Activated CD4-positive, CD25-positive, alpha-beta regulatory T cell treated with anti-CD3 and anti-CD28 coated beads, Interleukin-2, amount 50 U/mL, for 16 hours (primary cell): Measurements from ENCODE around the gene C16orf87.
"Not testable (repeated sequence)": the region's sequence is repeated elsewhere in the genome, so short reads cannot be mapped to it uniquely, and the experiment has no call there.

Source experiments
- DNase-seq: peaks from one replicate; pipeline ENCODE4 v3.0.0-alpha.2; 2020; ENCODE audit warnings: low read depth, low spot score

C16orf87 gene

DNA sequence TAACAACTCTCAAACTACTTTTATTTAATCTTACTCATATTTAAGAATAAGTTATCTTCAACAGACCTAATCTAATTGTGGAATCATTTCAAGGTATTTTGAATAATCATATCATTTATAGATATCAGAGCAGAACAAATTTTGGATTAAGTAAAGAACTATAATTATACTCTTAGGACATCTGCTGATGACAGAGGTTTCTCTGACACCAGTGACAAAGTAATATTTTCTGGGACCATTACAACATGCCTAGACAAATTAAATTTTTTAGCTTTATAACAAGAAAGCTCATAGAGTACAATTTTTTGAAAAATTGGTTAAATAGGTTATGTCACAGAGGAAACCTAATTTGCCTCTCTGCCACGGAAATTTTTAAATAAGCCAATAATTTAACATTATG, 30.5 kb downstream of the C16orf87 start:
- DNase-seq: no peak

DNA sequence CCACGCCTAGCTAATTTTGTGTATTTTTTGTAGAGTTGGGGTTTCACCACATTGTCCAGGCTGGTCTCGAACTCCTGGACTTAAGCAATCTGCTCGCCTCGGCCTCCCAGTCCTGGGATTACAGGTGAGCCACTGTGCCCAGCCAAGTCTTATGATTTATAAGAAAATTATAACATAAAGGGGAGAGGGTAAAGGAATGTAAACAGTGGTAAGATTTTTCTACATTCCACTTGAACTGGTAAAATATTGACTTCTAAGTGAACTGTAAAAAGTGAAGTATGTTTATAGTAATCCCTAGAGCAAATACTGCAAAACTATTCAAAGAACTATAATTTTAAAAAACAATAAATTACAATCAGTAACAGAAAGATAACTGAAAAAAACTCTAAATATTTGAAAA, 33.5 kb downstream of the C16orf87 start:
- DNase-seq: no peak

DNA sequence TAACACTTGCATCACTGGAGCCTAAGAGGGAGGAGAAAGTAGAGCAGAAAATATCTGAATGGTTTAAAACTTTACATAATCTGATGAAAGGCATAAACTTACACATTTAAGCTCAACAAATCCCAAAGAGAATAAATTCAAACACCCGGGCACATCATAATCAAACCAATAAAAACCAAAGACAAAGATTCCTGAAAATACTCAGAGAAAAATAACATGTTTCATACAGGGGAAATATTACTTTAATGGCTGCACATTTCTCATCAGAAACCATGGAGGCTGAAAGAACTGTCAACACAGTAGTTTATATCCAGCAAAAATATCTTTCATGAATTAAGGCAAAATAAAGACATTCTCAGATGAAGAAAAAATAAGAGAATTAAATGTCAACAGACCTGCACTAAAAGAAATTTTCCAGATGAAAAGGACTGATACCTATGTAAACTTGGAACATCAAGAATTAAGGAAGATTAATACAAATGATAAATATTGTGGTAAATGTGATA, 34.2 kb downstream of the C16orf87 start:
- DNase-seq: no peak

DNA sequence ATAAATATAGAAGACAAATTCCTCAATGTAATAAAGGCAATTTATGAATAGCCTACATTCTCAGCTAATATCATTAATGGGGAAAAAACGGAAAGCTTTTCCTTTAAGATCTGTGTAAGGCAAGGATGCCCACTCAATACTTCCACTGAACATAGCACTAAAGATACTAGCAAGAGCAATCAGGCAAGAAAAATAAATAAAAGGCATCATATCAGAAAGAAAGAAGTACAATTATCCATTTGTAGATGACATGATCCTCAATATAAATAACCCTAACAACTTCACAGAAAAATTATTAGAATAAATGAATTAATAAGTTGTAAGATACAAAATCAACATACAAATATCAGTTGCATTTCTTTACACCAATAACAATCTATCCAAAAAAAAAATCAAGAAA, 37.1 kb downstream of the C16orf87 start:
- no peak for DNase-seq

DNA sequence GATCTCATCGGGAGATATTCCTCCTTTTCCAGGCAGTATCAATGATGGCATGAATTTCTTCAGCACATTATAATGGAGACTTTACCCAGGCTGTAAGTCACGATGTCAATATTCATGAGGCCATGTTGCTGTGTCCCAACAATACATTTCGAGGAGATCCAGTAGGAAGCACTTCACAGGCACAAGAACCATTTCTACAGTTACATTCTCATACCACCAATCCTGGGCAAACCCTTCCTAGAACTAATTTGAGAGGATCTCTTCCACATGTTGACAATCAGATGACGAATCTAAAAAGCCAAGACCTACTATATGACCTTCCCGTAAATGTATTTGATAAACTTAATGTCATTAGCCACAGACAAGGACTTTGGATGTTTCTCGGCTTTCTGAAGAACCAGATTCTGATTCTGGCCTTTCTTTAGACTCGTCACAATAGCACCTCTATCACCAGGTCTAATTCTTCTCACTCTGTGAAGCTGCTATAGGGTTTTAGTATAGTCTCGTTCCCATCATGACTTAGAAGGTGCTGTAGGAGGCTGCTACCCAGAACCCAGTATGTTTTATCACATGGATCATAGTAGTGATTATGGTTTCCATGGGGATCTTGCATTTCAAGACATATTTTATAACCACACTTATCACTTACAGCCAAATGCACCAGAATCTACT, 40.2 kb downstream of the C16orf87 start:
- DNase-seq: no peak

DNA sequence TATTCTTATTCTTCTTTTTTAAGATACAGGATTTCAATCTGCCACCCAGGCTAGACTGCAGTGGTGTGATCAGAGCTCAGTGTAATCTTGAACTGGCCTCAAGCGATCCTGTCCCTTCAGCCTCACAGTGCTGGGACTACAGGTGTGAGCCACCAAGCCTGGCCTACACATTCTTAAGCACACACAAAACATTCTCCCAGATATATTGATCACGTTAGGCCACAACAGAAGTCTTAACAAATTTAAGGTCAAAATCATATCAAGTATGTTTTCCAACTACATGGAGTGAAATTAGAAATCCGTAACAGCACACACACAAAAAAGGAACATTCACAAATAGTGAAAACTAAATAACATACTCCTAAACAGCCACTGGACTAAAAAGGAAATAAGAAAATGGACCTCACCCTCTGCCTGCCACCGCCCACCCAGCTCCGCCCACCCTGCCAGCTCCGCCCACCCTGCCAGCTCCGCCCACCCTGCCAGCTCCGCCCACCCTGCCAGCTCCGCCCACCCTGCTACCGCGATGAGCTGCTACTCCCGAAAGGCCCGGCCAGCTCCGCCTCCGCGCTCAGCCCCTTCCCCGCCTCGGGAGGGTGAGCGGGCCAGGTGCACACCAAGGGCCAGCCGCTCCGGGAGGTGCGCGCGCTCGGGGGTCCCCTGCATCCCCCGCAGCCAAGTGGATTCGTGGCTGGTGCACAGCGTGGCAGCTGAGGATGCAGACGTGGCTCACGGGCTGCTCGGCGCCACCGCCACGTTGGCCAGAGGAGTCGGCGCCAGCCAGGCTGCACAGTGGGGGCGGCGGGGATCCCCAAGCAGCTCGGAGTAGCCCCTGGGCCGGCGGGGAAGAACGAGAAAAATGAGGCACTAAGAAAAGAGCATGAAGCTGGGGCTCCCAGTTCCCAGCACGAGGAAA, 41.2 kb downstream of the C16orf87 start:
- DNase-seq: peak; percentile 60

DNA sequence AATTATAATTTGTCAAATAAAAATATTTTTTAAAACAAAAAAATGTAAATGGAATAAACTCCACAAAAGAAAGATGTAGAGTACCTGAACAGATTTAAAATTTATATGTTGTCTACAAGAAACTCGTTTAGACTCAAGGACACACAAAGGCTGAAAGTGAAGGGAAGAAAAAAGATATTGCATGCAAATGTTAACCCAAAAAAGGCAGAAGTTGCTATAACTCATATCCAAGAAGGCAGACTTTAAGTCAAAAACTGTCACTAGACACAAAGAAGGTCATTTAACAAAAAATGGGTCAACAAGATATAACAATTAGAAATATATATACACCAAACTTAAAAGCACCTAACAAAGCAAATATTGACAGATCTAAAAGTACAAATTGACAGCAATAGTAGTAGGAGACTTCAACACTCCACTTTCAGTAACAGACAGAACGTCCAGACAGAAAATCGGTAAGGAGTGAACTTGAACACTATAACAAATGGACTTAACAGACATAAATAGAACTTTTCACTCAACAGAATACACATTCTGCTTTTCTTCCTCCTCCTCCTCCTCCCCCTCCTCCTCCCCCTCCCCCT, 42.0 kb downstream of the C16orf87 start:
- DNase-seq: no peak

DNA sequence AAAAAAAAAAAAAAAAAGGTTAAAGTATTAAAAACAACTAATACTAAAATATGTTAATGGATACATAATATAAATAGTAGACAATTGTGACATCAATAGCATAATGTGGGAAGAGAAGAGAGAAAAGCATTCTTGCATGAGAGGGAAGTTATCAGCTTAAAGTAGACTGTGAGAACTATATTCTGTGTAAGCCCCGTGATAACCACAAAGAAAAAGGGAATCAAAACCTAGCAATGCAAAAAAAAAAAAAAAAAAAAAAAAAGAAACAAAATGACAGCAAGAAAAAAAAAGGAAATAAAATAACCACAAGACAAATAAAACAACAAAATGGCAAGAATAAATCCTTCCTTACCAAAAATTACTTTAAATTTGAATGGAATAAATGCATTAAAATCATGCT, 43.1 kb downstream of the C16orf87 start:
- no peak for DNase-seq

DNA sequence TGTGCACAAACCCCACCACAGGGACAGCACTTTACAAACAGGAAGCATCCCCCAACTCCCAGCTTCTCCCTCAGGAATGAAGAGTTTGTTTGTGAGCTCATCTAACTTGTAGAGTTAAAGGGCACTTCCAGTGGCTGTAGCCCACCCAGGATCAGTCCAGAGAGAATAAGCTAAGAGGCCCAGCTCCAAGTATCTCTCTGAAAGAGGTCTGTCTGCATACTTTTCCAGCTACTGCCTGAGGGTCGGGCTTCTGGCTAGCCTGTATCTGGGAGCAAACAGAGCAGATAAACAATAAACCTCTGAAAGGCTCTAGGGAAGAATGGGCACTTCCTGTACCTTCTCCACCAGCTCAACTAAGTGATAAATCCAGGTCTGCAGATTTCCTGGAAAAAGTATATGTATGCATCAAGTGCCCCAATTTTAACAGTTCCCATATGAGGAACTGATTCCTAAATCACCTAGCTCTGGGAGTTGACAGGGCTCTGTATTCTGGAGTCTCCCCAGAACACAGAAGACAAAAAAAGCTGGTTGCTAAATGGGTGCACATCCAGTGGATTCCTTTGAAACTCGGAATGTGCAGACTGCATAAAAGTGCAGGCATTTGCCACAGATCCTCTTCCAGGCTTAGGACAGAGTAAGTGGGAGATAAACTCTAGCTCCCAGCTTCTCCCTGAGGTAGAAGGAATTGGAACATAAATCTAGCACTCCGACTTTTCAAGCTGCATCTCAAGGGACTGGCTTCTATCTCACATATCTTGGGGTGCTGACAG, 45.7 kb downstream of the C16orf87 start:
- no peak for DNase-seq

DNA sequence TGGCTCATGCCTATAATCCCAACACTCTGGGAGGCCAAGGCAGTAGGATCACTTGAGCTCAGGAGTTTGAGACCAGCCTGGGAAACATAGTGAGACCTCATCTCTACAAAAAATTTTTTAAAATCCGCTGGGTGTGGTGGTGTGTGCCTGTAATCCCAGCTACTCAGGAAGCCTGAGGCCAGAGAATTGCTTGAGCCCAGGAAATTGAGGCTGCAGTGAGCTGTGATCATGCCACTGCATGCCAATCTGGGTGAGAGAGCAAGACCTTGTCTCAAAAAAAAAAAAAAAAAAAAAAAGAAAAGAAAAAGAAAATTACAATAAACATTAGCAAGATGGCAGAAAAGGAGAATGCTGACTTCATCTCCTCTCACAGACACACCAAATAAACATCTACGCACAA, 46.4 kb downstream of the C16orf87 start:
- not testable (repeated sequence) for DNase-seq

DNA sequence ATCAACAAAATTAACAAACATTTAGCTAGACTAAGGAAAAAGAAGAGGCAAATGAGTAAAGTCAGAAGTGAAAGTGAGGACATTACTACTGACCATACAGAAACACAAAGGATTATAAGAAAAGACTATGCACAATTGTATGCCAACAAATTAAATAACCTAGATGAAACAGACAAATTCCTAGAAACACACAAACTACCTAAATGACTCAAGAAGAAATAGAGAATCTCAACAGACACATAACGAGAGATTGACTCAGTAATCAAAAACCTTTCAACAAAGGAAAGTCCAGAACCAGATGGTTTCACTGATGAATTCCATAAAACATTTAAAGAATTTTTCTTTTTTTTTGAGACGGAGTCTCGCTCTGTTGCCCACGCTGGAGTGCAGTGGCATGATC, 47.2 kb downstream of the C16orf87 start:
- DNase-seq: no peak

DNA sequence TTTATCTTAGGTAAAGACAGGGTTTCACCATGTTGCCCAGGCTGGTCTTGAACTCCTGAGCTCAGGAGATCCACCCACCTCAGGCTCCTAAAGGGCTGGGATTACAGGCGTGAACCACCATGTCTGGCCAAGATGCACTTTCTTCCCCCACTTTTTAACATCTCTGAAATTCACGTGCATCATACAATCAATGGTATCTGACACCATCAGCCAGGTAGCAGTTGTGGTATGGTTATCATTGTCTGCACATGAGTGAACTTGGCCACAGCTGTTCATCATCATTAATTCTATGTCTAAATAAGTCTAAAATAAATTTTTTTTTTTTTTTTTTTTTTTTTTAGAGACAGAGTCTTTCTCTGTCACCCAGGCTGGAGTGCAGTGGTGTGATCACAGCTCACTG, 48.7 kb downstream of the C16orf87 start:
- DNase-seq: no peak

DNA sequence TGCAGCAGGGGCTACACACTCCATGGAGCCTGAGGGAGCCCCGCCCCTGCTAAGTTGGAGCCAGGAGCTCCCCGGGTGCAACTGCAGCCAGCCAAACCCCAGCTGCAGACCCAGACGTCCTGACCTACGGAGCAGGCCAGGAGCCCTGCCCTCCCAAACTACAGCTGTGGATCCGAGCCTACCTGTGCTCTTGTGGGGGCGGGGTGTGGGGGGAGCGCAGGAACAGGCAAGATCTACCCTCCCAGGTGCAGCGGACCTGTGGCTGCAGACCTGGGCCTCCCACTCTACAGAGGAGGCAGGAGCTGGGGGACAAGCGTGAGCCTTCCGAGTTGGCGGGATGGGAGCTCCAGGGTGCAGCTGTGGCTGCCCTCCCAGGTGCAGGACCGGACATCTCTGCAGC, 53.2 kb downstream of the C16orf87 start:
- DNase-seq: no peak

DNA sequence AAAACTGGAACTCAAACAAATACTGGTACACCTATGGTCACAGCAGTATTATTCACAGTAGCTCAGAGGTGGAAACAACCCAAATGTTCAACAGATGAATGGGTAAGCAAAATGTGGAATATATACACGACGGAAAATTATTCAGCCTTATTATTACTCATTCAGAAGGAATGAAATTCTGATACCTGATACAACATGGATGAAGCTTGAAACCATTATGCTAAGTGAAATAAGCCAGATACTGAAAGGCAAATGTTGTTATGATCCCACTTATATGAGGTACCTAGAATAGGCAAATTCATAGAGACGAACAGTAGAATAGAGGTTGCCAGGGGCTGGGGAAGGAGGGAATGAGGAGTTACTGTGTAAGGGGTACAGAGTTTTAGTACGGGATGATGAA, 55.8 kb downstream of the C16orf87 start:
- no peak for DNase-seq

DNA sequence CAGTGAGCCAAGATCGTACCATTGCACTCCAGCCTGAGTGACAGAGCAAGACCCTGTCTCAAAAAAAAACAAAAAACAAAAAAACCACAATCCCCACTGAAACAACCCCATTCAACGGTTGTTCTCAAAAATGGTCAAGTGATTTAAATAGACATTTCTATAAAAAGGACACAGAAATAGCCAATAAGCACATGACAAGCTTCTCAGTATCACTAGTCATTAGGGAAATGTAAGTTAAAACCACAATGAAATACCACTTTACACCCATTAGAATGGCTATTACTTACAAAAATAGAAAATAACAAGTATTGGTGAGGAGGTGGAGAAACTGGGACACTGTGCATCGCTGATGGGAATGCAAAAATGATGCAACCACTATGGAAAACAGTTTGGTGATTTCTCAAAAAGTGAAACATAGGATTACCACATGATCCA, 56.2 kb downstream of the C16orf87 start:
- no peak for DNase-seq

DNA sequence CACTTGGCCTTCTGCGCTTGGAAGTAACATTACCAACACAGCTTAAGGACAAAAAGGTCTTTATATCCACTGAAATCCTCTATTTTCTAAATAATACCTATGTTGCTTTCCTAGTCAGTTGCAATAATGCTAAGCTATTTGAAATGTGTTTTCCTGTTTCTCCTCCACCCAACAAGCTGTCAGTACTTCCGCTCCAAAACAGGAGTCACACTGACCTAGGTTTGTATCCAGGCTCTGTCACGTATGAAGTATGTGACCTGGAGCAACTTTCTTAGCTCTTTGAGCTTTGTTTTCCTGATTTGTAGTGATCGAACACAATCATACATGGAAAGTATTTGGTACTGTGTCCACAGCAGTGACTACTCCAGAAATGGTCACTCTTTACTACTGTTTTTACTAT, 58.5 kb downstream of the C16orf87 start:
- DNase-seq: no peak

DNA sequence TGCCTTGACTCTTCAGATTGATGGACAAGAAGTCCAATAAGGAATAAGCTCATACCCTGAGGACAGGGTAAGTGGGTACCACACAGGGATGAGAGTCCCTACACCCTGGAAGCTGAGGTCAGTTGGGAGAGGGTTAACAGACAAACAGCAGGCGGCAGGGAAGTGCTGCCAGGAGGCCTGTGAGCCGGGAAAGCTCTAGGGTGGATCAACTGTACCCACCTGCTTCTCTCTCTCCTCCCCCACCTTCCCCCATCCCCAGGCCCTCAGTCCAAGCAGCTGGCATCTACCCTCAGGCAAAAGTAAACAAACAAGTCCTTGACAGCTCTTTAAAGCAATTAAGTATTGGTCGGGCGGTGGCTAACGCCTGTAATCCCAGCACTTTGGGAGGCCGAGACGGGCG, 62.2 kb downstream of the C16orf87 start:
- no peak for DNase-seq

DNA sequence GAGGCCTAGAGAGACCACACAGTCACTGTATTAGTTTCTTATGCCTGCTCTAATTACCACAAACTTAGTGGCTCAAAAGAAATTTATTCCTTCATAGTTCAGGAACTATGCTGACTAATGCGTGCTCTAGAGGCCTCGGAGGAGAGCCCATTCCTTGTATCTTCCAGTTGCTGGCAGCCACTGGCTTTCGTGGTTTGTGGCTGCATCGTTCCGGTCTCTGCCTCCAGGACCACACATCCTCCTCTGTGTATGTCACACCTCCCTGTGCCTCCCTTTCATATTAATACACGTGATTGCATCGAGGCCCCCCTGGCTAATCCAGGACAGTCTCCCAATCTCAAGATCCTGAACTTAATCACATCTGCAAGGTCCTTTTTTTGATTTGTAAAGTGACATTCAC, 65.9 kb downstream of the C16orf87 start:
- DNase-seq: no peak

DNA sequence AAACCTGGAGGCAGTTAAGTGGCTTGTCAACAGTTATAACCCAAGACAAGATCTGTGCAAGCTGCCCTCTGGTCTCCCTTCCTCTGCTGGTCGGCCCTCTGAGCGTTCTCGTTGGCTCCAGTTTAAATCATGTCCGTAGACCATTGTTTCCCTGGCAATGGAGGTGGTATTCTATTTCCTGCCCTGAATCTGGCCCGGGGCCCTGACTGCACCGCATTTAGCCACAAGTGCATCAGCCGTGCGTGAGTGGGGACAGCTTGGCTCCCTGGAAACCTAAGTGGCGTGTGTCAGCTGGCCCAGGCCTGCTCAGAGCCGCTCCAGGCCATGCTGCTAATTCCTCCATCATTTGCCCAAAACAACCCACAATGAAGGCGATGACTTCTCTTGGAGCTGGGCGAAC, 67.8 kb downstream of the C16orf87 start:
- no peak for DNase-seq

DNA sequence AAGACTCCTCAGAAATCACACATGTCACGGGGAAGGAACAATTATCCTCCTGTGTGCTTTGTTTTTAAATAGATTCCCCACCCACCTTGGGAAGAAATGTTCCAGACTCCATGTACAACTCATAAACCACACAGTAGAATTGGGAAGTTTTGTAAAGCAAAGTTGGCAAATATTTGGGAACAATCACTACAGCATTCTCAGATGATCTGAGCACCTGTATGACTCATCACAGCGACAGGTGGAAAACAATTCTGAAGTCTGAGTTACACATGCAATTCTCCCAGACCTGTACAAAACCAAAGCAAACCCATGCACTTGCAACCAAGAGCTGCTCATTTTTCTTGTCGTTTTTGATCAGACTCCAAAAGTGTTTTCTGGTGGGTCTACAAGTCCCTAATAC, 68.4 kb downstream of the C16orf87 start:
- no peak for DNase-seq

DNA sequence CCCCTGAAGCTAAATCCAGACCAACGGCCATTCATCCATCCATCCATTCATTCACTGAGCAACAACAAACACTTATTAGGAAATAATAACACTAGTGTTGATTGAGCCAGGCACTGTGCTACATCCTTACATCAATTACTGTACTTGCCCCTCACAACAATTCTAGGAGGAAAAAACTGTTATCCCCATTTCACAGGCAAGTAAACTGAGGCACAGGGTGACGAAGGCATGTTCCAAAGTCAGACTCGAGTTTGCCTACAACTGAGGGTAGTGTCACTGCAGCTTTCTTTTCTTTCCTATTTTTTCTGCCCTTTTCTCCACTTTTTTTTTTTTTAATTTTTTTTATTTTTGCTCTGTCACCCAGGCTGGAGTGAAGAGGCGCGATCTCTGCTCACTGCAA, 71.7 kb downstream of the C16orf87 start:
- no peak for DNase-seq
